LNCAP (cell line): ENCODE measurements around the gene KRT86.

Experiments used
- CTCF ChIP-seq: fragments of 450-650 bp; IDR thresholded peaks from 2 replicates; pipeline ENCODE4 v1.5.1; 2017; ENCODE audit warnings: mild to moderate bottlenecking

The KRT86 gene

GRCh38 chr12:52256584-52256935 lies 17.9 kb upstream of the KRT86 start:
- no peak for TF ChIP-seq CTCF

- TF ChIP-seq CTCF: no peak
Observed at GRCh38 chr12:52257074-52257551, 17.3 kb upstream of the KRT86 start.

- no peak for TF ChIP-seq CTCF
Observed at GRCh38 chr12:52258335-52258901, 16.0 kb upstream of the KRT86 start.

- TF ChIP-seq CTCF: no peak
Observed at GRCh38 chr12:52259657-52260243, 14.7 kb upstream of the KRT86 start.

- TF ChIP-seq CTCF: no peak
Observed at GRCh38 chr12:52260361-52261207, 13.9 kb upstream of the KRT86 start.

GRCh38 chr12:52261208-52261484 lies 13.3 kb upstream of the KRT86 start:
- TF ChIP-seq CTCF: no peak

- no peak for TF ChIP-seq CTCF
Observed at GRCh38 chr12:52262286-52262685, 12.2 kb upstream of the KRT86 start.
